ENCODE results near the gene GTF2B.
"Not testable (repeated sequence)": the region's sequence is repeated elsewhere in the genome, so short reads cannot be mapped to it uniquely, and the experiment has no call there.

GTF2B gene, protein sequence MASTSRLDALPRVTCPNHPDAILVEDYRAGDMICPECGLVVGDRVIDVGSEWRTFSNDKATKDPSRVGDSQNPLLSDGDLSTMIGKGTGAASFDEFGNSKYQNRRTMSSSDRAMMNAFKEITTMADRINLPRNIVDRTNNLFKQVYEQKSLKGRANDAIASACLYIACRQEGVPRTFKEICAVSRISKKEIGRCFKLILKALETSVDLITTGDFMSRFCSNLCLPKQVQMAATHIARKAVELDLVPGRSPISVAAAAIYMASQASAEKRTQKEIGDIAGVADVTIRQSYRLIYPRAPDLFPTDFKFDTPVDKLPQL

DNA sequence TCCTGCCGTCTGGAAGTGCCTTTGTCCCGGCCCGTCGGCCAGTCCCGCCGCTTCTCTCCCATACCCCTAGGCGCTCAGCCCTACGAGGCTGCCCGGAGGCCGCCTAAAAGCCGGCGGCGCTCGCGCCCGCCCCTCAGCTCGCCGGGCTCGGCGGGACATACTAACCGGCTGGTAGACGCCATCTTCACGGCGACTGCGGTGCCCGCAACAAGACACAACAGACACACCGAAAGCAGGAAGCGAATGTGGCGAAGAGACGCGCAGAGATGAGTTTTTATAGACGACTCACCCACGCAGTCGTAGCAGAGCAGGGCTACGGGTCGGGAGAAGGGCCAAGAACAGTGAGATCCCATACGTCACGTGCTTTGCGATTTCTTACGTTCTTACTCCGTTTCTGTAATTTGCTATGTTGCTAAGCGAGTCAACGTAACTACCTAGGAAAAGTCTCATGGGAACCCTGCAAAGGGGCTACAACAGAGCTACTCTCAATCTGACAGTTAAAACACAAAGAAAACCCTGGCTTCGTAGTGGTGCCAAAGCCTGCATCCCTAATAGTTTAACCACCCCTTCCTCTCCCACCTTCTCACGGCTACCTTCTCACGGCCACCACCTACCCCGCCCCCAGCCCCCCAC is at the start of gene GTF2B:
Gene GTF2B (minus strand): TSS at position 250 of the 633 bp plus-strand sequence. CDS start 68 bp downstream, at position 182.
- peak; percentile 95 for DNase-seq

DNA sequence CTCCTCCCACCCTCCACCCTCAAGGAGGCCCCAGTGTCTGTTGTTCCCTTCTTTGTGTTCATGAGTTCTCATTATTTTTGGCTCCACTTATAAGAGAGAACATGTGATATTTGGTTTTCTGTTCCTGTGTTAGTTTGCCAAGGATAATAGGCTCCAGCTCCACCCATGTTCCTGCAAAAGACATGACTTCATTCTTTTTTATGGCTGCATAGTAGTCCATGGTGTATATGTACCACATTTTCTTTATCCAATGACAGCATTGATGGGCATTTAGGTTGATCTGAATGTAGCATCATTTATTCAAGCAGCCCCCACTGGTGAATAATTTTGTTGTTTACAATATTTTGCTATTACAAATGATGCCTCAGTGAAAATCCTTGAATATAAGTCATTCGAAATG is 47.2 kb upstream of the GTF2B start:
- not testable (repeated sequence) for DNase-seq

DNA sequence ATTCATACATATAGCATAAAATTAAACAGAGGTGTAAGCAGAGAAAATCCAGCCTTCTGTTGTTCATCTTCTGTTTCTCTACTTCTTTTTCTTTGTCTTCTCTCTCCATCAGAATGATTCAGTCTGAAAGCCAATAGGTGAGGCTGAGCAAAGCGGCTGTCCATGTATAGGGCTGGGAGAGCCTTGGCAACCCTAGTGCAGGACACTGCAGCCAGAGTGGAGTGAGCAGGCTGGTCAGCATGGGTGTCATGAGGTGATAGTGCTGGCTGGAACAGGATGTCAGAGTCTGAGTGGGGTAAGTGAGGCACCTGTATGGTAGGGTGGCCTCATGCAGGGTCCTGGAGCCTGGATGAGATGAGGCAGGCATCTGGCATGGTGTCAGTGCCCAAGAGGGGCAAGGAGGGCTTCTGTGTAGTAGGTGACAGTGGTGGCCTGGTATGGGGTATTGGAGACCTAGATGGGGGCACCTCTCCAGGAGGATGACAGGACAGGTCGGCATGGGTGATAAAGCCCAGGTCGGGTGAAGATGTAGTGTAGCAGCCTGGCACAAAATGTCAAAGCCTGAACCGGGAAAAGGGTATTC is 45.5 kb upstream of the GTF2B start:
- DNase-seq: no peak

DNA sequence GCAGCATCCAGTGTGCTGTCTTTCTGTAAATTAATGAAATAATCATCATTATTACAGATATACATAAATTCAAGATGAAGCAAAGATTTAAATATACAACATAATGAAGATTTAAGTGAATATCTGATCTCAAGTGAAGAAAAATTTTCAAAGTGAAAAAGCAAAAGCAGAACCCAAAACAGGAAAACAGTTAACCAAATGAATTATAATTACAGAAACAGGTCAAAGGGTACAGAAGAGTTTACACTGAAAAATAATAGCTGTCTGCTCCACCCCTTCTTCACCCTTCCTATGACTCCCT is 44.8 kb upstream of the GTF2B start:
- DNase-seq: no peak

DNA sequence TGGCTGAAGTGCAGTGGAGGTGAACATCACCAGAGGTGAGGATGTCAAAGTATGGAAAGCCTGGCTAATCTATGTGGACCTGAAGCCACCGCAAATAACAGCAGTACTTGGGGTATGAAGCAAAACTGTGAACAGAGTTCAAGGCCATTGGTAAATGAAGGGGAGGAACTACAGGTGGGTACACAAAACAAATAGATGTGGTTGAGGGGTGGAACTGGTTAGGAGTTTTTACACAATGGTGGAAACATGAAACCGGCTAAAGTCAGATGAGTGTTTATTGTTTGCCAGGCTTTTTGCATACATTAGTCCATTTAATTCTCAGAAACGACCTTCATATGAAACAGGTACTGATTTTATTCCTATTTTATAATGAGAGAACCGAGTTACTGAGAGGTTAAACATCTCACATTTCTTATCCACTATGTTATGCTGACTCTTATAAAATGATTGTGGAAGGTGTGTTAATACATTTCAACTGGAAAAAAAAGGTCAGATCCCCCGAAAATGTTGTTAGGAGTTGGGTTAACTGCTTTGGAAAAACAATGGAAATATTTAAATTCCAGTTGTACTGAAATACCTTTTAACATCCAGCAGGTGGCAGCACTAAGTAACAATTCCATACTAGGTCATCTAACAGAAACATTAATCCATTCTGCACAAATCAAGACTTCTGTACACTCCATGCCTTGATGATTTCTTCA is 44.3 kb upstream of the GTF2B start:
- peak; percentile 45 for DNase-seq

DNA sequence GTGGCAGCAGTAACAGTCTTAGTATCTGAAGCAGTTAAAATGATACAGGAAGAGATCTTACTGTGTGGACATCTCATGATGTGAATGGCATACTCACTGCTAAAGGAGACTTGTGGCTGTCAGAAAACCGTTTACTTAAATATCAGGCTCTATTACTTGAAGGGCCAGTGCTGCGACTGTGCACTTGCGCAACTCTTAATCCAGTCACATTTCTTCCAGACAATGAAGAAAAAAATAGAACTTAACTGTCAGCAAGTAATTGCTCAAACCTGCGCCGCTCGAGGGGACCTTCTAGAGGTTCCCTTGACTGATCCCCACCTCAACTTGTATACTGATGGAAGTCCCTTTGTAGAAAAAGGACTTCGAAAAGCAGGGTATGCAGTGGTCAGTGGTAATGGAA is 38.8 kb upstream of the GTF2B start:
- not testable (repeated sequence) for DNase-seq

DNA sequence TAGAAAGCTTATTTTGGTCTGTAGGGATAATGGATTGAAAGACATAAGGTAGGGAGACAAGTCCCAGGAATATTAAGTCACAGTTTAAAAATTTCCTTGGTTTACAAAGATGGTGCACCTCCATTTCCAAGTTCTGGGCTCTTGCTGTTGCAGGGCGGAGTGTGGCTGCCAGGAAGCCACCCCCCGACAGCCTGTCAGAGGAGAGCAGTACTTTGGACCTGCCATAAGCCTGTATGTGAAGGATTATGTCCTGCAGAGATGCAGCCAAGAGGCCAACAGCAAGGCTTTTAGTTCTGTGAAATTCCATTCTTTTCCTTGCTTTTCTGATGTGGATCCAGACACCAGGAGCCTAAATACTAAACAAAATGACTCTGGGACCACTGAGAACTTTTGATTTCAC is 31.9 kb upstream of the GTF2B start:
- DNase-seq: no peak

DNA sequence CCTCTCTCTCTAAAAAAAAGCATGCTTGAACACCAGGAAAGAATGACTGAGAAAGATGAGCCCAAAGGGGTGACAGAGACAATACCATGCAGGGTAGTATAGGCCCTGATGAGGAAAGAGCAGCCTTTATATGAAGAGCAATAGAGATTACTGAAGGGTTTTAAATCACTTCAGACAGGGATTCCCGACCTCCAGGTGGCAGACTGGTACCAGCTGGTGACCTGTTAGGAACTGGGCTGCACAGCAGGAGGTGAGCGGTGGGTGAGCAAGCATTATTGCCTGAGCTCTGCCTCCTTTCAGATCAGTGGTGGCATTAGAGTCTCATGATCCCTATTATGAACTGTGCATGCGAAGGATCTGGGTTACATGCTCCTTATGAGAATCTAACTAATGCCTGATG is 30.8 kb upstream of the GTF2B start:
- no peak for DNase-seq

DNA sequence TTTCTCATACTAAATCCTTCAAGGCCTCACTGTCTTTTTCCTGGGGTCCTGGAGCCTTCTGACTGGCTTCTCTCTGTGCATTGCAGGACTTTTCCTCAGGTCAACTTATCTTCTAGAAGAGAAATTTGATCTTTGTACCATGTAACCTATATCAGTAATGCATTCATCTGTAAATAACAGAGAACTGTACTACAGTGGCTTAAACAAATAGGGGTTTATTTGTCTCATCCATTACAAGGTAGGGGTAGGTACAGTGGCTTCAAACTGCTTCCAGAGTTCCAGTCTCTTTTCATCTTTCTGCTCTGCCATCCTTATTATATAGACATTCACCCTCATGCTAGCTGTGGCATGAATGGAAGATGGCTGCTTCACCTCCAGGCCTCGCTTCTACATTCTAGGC is 29.5 kb upstream of the GTF2B start:
- DNase-seq: no peak

DNA sequence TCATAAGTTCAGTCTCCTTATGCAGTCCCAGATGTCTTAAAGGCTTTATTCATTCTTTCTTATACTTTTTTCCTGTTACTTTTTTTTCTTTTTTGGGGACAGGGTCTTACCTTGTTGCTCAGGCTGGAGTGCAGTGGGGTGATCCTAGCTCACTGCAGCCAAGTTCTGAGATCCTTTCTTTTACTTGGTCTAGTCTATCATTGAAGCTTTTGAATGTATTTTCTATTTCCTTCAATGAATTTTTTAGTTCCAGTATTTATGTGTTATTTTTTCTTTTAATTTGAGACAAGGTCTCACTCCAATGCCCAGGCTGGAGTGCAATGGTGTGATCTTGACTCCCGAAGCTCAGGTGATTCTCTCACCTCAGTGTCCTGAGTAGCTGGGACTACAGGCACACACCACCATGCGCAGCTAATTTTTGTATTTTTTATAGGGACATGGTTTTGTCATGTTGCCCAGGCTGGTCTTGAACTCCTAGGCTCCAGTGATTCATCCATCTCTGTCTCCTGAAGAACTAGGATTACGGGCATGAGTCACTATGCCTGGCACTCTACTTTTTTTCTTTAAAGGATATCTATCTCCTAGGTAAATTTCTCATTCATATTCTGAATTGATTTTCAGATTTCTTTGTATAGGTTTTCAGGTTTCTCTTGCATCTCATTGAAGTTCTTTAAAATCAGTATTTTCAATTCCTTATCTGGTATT is 26.1 kb upstream of the GTF2B start:
- DNase-seq: no peak

DNA sequence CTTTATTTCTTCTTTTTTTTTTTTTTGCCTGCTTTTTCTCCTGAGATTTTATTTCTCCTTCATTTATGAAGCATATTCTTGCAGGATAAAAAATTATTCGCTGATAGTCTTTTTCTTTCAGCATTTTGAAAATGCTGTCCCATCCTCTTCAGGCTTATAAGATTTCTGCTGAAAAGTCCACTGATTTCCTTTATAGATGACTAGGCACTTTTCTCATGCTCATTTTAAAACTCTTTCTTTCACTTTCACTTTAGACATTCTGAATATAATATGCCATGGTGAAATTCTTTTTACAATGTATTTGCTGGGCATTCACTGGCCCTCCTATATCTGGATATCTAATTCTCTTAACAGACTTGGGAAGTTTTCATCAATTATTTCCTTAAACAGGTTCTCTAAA is 25.5 kb upstream of the GTF2B start:
- DNase-seq: no peak

DNA sequence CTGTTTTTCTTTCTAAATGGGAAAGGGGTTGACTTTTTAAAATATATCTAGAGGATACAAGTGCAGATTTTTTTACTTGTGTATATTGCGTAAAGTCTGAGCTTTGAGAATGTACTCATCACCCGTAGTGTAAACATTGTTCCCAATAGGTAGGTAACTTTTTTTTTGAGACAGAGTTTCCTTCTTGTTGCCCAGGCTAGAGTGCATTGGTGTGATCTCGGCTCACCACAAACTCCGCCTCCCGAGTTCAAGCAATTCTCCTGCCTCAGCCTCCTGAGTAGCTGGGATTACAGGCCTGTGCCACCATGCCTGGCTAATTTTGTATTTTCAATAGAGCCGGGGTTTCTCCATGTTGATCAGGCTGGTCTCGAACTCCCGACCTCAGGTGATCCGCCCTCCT is 20.4 kb upstream of the GTF2B start:
- not testable (repeated sequence) for DNase-seq

DNA sequence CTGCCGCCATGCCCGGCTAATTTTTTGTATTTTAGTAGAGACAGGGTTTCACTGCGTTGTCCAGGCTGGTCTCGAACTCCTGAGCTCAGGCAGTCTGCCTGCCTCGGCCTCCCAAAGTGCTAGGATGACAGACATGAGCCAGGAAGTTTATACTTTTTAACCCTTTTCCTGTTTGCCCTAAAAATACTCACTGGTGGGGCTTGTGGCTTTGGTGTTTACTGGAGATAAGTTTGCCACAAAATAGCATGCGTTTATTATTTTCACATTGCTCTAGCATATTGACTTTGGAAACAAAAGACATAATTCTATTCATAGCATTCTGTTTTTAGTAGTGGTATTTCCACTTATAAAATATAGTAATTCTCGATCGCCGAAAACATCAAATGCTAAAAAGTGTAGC is 19.8 kb upstream of the GTF2B start:
- DNase-seq: no peak

DNA sequence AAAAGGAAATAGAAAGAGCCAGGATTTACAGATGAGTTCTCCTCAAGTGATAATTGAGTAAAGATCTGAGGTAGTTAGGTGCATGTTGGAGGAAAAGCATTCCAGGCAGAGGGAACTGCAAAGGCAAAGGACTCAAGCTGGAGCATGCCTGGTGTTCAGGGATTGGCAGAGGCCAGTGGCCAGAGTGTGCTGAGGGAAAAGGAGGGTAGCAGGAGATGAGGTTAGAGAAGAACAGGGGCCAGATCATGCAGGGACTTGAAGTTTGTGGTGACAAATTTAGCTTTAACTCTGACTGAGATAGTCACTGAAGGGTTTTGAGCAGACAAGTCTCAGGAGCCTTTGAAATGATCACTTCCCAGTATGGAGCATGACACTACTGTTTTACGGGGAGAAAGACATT is 19.0 kb upstream of the GTF2B start:
- no peak for DNase-seq

DNA sequence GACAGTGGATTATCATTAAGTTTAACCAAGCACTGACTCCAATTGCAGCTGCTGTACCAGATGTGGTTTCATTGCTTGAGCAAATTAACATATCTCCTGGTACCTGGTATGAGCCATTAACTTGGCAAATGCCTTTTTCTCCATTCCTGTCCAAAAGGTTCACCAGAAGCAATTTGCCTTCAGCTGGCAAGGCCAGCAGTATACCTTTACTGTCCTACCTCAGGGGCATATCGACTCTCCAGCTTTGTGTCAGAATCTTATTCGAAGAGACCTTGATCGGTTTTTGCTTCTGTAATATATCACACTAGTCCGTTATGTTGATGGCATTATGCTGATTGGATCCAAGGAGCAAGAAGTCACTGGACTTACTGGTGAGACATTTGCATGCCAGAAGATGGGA is 9.5 kb upstream of the GTF2B start:
- DNase-seq: no peak

DNA sequence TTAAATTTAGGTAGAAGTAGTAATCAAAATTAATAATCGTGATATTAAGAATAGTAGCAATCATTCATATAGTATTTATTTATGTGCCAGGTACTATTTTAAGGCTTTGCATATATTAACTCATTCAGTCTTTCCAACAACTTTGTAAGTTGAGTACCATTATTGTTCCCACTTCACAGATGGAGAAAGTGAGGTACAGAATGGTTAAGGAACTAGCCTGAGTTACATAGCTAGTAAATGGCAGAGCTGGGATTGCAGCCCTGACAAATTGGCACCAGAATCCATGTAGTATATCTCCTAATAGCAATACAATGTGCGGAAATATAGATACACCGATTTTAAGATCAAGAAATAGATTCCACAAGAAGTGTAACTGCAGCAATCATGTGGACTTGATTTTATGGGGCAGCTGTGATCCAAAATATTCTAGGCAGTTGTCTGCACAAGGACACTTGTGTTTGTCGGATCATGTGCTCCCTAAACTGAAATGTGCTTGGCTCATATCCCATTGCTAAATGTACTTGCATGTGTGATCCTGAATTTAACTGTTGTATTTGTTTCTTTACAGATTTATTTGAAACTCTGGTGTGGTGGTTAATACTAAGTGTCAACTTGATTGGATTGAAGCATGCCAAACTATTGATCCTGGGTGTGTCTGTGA is 5.8 kb upstream of the GTF2B start:
- DNase-seq: no peak

DNA sequence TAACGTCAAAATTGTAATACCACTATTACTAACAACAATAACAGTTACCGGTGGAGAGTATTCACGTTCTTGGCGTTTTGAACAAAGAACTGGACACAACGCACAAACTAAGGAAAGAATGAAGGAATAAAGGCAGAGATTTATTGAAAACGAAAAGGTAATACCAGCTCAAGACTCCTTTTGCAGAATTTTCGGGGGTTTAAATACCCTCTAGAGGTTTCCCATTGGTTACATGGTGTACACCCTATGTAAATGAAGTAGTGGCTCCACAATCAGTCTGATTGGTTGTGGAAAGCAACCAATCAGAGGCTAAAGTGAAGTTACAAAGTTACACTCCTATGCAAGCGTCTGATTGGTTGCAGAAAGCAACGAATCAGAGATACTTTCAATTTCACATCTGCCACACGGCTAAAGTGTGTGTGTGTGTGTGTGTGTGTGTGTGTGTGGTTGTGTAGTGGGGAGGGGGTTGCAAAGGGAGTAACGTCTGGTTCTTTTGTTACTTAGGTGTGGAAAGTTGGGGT is 1.1 kb upstream of the GTF2B start:
- peak; percentile 42 for DNase-seq

DNA sequence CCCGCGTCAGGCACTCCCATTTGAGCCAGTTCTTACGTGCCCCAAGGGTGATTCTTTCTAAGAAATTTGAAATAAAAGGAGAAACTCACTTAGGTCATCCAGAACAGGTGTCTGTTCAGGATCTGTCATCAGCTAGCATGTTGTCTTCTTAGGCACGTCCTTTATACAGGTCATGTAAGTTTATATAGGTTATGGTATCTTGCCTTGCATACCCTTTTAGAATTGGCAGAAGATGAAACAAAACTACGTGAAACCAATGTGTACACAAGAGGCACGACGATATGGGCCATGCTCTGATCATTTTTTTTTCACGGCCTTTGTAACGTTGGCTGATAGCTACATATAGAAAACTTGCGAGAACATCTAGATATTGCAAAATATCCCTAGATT is 579 bp upstream of the GTF2B start:
- DNase-seq: no peak

DNA sequence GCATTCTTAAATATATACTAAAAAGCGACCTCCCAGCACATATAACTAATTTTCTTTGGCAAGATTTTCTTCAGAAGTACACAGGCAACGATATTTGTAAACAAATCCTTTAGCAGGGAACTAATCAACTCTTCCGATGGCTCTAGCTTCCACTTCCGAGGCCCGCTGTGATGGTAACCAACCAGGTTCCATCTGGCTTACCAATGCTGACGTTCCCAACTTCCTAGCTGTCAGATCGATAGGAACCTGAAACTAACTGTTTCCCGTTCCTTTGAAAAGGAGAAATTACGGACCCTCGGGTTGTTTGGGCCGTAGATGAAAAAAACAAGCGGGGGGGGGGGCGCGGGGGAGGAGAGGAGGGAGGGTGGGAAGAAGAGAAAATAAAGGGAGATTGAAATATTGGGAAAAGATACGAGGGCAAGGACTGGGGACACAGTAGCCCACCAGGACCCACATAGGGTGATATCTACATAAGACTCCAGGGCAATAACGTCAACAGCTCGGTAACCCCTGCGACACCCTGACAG is 513 bp downstream of the GTF2B start:
- peak; percentile 28 for DNase-seq

DNA sequence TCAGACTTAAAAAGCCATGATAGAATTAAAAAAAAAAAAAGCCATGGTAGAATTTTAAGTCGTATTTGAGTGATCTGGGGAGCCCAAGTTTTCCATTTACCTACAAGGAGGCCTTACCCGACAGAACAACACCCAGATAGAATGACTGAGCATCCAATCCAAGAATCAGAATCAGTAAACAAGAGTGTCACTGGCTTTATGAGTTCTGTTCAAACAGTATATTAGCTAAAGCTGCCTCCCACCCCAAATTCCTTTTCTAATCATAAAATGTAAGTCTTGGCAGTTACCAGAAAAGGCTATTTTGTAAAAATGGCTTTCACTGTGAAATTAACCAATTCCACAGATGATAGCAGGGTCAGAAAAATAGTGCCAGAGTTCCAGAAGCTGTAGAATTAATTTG is 1.2 kb downstream of the GTF2B start:
- DNase-seq: no peak

DNA sequence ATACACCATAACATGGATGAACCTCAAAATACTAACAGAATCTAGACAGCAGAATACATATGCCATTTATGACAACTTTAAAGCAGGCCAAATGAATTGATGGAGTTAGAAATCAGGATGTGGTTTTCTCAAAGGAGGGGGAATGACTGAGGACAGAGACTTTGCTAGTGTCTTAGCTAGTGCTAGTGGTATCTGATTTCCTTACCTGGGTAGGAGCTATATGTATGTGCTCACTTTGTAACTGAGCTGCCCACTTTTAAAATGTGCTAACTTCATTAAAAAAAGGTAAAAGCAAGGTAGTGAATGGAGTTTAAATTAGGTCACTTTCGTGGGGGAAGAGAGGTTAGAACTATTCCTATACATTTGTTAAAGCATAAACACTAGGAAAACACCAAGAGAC is 2.6 kb downstream of the GTF2B start:
- no peak for DNase-seq

DNA sequence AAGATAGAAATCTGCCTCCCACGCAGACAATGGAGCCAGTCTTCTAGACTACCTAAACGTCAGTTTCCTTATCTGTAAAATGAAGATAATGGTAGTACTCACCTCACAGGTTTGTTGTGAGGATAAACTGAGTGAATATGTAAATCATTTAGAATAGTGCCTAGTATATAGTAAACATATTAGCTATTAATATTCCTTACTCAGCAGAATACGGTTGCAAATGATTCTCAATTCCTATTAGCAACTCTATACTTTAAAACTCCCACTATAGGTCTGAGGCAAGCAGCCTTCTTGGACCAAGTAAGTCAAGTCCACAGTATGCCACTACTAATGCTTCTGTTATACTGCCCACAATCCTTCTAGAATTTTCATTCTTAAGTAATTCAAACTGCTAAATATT is 5.4 kb downstream of the GTF2B start:
- DNase-seq: no peak

Data from fibroblast of upper back skin (primary cell).